ENCODE results near the gene CCDC137.
A peak's percentile ranks its signal among the peaks of the same experiment; 100 is the strongest.

CCDC137 gene

DNA sequence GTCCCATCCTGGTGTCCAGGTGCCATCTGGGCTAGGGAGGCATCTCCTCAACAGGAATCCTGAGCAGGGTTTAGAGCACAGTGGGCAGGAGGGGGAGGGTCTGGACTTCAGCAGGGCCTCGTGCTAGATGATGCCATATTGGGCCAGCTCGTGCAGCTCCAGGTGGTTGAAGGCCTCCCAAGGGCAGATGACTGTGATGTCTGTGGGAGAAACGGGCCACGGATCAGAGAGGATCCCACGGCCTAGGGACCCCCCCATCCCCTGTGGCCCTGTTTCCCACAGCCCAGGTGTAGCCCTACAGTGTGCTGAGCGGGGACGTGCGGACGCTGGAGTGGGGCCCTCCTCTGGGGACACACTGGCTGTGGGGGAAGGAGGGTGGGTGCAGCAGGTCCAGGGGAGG lies 15.6 kb upstream of the CCDC137 start:
- DNase-seq (ENCODE audit: low read depth in 2 of 3, low spot score in 1 of 3) = no peak

DNA sequence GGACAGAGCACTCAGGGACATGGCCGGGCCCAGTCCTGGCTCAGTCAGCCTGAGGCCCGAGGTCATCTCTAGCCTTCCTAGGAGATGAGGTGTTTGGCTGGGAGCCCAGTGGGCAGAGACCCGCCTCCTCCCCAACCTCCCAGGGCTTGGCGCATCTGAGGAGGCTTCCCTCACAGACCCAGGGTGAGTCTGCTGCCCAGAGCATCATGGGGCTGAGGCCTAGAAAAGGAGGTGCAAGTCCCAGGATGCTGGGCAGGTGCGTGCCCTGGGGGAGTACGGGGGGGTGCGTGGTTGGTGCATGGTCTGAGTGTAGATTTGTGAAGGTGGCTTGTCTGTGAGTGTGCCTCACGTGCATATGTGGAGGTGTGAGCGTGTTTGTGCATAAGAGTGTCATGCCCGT lies 14.8 kb upstream of the CCDC137 start:
- no peak for DNase-seq (ENCODE audit: low read depth in 2 of 3, low spot score in 1 of 3)

DNA sequence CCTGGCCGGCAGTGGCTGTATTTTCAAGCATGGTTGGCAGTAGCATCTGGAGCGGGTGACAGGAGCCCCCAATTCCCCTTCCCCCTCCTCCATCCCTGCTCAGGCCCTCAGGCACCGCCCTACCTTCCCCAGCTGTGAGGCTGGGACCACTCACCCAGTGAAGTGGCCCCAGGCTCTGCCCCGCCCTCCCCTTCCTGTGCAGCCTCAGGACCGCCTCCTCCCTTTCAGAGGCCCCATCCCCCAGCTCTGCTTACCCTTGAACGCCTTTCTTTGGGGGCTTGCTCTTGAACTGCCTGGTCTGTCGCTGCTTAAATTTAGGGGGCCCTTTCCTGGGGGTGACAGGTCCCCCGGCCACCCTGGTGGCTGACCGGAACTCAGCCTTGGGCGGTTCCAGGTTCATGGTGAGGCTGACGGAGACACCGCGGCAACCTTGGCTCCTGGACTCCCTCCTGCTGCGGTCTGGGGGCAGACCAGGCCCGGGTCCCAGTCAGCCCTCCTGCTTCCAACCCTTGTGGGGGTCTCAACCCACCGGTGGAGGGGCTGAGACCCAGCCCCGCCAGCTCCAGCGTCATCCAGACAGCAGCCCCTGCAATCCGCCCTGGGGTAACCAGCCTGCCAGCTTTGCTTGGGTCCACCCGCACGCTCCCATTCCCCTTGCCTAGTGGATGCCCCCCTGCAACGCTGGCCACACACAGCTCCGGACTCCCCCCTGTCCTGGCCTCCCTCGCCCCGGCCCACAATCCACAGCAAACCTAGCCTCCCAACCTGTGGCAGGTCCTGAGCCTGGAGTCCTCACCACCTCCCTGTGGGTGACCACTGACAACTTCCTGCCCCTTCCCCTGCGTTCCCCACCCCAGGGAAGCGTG lies 13.4 kb upstream of the CCDC137 start:
- no peak for DNase-seq (ENCODE audit: low read depth in 2 of 3, low spot score in 1 of 3)

DNA sequence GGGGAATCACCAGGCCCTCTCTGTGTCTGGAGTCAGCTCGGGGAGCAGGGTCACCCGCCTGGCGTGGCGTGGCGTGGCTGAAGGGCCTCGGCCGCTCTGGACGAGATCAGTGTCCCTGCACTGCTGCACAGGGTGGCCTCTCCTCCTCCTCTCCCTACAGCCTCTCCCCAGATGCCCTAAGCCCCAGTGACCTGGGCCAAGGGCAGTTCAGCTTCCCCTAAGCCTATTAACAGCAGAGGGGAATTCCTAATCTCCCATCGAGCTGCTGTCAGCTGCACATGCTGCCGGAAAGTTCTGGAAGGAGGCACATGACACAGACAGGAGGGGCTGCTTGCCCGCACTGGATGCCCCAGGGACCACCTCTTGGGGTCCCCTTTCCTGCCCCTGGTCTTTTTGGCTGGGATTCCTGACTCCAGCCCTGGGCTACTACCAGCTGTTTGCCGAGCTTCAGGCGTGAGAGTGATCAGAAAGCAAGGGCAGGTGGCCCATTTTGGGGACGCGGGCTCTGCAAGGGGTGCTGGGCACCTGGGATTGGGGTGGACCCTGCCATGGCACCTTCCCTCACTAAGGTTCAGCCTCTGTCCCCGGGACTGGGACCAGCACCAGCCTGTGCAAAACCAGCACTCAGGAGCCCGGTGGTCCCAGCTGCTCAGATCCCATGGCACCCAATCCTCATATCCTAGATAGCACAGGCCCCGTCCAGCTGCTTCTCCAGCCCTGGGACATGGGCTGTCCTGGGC lies 11.0 kb upstream of the CCDC137 start:
- DNase-seq (ENCODE audit: low read depth in 2 of 3, low spot score in 1 of 3) = no peak

DNA sequence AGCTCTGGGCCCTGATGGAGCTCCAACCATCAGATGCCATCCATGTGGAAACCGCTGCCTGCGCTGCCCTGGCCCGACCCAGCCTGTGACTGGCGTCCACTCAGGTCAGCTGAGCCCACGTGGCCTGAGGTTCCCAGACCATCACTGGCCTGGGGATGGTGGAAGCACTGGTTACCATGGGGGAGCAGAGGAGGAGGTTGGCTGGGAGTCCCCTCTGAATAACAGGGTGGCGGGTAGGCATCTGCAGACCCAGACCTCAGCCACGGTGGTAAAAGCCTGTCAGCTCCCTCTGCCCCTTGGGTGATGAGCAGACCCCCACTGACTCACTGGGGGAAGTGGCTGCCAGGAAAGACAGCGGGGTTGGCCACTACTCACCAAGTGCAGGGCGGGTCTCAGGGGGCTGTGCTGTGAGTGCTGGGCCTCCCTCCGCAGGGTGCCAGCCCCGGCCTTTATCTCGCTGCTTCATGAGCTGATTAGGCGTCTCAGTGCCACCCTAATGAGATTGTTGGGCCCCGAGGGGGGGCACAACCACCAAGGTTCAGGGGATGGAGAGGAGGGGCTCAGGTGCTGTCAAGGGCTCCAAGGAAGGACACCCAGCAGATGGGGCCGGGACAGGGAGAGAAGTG lies 10.3 kb upstream of the CCDC137 start, which contains the start of gene PDE6G:
TSS of gene PDE6G (minus strand) at position 425 of the 626 bp plus-strand sequence. CDS start 3,237 bp downstream, outside the sequence.
- DNase-seq (ENCODE audit: low read depth in 2 of 3, low spot score in 1 of 3) = no peak

GRCh38 chr17:81656835-81657234 lies 9.7 kb upstream of the CCDC137 start:
- DNase-seq (ENCODE audit: low read depth in 2 of 3, low spot score in 1 of 3) = no peak

GRCh38 chr17:81659038-81659437 lies 7.5 kb upstream of the CCDC137 start:
- no peak for DNase-seq (ENCODE audit: low read depth in 2 of 3, low spot score in 1 of 3)

DNA sequence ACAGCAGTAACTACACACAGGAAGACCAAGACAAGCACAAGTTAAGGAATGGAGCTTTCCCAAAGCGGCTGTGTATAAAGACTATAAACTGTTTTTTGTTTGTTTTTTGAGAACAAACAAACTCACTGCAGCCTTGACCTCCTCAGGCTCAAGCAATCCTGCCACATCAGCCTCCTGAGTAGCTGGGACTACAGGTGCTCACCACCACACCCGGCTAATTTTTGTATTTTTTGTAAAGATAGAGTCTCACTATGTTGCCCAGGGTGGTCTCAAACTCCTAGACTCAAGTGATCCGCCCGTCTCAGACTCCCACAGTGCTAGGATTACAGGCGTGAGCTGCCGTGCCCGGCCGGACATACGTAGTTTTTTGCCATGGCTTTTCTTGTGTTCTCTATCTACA lies 6.1 kb upstream of the CCDC137 start:
- no peak for DNase-seq (ENCODE audit: low read depth in 2 of 3, low spot score in 1 of 3)

DNA sequence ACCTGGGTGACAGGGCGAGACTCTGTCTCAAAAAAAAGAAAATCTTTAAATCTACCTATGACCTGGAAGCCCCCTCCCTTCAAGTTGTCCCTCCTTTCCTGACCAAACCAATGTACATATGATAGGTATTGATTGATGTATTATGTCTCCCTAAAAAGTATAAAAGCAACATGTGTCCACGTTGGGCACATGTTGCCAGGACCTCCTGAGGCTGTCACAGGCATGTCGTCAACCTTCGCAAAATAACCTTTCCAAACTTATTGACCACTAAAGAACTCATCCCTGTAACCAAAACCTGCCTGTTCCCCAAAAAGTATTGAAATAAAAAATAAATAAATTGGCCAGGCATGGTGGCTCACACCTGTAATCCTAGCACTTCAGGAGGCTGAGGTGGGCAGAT lies 4.5 kb upstream of the CCDC137 start:
- no peak for DNase-seq (ENCODE audit: low read depth in 2 of 3, low spot score in 1 of 3)

DNA sequence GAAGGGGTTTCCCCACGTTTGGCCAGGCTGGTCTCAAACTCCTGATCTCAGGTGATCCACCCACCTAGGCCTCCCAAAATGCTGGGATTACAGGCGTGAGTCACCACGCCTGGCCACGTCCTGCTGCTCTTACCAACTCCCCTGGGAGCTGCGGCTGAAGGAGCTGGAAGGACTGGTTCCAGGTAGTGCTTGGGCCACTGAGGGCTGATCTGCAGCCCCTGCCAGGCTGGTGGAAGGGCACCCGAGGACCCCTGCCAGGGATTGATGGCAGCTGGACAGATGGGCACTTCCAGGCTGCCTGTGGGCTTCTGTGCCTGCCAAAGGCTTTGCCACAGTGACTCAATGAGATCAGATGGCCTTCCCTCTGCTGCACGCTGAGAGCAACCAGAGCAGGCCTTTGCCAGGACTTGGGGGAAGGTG lies 2.5 kb upstream of the CCDC137 start:
- no peak for DNase-seq (ENCODE audit: low read depth in 2 of 3, low spot score in 1 of 3)

- DNase-seq (ENCODE audit: low read depth in 2 of 3, low spot score in 1 of 3) = peak; percentile 55 to 60 (median 60)
Observed at GRCh38 chr17:81665205-81666091, 1.1 kb upstream of the CCDC137 start.

DNA sequence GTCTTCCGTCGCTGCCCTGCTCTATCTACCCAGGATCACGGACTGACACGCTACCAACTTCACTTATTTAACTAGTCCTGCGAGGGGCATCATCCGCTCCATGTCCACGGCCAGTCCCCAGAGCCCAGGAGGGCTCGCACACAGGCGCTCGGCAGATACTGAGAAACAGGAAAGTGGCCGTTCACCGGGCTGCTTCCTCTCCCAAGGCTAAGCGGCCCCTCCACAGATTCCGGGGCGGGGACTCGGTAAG lies 520 bp upstream of the CCDC137 start:
- no peak for DNase-seq (ENCODE audit: low read depth in 2 of 3, low spot score in 1 of 3)

DNA sequence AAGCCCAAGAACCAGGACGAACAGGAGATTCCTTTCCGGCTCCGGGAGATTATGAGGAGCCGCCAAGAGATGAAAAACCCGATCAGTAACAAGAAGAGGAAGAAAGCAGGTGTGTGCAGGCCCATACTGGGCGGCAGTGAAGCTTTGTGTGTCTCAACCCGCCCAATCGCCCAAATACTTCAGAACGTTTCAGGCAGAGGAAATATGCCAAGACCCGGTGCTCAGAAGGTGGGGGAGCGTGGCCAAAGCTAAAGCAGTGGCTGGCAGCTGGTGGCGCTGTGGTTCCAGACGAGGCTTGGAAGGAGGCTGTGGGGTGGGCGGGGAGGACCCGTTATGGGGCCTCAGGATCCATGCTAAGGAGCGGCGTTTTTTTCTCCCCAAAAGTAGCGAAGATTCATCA lies 1.2 kb downstream of the CCDC137 start:
- no peak for DNase-seq (ENCODE audit: low read depth in 2 of 3, low spot score in 1 of 3)

GRCh38 chr17:81672504-81672903 lies 6.0 kb downstream of the CCDC137 start:
- no peak for DNase-seq (ENCODE audit: low read depth in 2 of 3, low spot score in 1 of 3)

GRCh38 chr17:81672954-81673353 lies 6.4 kb downstream of the CCDC137 start:
- no peak for DNase-seq (ENCODE audit: low read depth in 2 of 3, low spot score in 1 of 3)

- DNase-seq (ENCODE audit: low read depth in 2 of 3, low spot score in 1 of 3) = no peak
Observed at GRCh38 chr17:81673561-81674258, 7.2 kb downstream of the CCDC137 start.

- peak in 1 of 3 donors; percentile 22 for DNase-seq (ENCODE audit: low read depth in 2 of 3, low spot score in 1 of 3)
Observed at GRCh38 chr17:81675515-81676221, 9.1 kb downstream of the CCDC137 start.

- DNase-seq (ENCODE audit: low read depth in 2 of 3, low spot score in 1 of 3) = no peak
Observed at GRCh38 chr17:81676906-81677305, 10.4 kb downstream of the CCDC137 start.

GRCh38 chr17:81680150-81680549 lies 13.6 kb downstream of the CCDC137 start:
- no peak for DNase-seq (ENCODE audit: low read depth in 2 of 3, low spot score in 1 of 3)

GRCh38 chr17:81681672-81682071 lies 15.1 kb downstream of the CCDC137 start:
- no peak for DNase-seq (ENCODE audit: low read depth in 2 of 3, low spot score in 1 of 3)
